HG03460 (cell line): ENCODE measurements around the gene FAM53A.
"Not testable (repeated sequence)": the region's sequence is repeated elsewhere in the genome, so short reads cannot be mapped to it uniquely, and the experiment has no call there.

ENCODE experiments used
- ATAC-seq: cut with Tn5 transposase; IDR thresholded peaks from one replicate; pipeline ENCODE4 v1.9.1; 2021; ENCODE audit not compliant: unreplicated experiment

FAM53A gene

DNA sequence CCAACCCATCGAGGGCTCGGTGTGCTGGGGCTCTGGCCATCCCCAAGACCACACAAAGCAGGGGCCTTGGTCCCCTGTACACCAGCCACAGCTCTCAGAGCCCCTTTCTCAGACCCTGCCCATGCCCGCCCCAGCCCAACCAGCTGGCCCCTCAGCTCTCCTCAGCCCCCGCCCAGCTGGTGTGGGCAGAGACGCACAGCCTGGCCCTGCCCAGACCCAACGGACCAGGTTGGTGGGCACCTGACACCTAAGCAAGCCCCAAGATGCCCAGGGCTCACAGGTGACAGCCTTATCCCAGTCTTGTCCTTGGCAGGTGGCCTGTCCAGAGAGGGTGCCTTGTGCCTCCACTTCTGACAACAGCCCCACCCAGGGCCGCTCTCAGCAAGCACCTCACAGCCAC is 42.4 kb downstream of the FAM53A start:
- no peak for ATAC-seq

DNA sequence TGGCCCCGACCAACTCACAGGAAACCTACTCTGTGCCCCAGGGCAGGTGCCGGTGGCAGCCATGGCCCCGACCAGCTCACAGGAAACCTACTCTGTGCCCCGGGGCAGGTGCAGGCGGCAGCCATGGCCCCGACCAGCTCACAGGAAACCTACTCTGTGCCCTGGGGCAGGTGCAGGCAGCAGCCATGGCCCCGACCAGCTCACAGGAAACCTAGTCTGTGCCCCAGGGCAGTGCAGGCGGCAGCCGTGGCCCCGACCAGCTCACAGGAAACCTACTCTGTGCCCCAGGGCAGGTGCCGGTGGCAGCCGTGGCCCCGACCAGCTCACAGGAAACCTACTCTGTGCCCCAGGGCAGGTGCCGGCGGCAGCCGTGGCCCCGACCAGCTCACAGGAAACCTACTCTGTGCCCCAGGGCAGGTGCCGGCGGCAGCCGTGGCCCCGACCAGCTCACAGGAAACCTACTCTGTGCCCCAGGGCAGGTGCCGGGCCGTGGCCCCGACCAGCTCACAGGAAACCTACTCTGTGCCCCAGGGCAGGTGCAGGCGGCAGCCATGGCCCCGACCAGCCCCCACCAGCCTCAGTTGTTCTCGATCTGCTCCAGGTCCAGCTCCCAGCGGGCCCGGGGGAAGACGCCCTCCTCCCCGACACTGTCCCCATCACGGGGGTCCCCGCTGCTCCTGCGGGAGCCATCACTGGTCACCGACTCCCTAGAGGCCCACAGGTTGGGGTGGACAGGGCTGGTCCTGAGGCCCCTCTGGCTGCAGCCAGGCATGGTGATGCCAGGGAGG is 43.2 kb downstream of the FAM53A start:
- ATAC-seq = not testable (repeated sequence)

GRCh38 chr4:1640190-1640589 is 43.9 kb downstream of the FAM53A start:
- no peak for ATAC-seq

DNA sequence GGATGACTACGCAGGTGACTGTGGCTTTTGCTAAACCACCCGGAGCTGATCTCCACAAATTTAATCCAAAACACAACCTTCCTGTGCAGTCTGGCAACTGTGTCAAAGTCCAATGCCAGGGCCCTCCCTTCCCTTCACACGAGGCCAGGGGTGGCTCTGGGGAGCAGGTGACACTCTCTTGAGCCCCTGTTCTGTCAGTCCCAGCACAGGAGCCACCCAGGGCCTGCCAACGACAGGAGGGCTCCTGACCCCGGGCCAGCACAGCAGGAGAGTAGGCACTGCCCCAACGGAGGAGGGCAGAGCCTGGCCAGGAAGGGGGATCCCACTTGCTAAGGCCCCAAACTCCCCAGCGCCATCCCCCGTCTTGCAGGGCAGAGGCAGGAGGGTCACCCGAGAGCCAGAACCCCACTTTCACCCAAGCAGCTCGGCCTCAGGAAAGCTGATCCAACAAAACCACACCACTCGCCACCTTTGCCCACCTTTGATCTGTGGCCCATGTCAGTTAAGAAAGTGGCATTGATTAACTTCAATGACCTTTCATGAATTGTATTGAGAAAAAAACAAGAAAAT is 44.7 kb downstream of the FAM53A start:
- ATAC-seq = no peak

GRCh38 chr4:1638873-1639272 is 45.2 kb downstream of the FAM53A start:
- ATAC-seq = no peak

DNA sequence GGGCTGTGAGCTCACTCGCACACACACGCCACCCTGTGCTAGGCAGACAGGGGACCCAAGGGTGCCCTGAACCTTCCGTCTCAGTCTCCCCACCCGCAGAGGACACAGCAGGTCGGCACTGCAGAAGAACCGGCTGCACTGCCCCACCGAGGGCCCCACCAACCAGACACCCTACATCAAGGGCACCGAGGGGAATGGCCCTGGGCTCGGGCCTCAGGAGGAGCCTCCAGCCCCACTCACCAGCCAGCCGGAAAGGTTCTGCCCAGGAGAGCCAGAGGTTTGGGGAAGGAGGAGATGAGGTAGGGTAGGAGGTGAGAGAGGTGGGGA is 45.9 kb downstream of the FAM53A start:
- no peak for ATAC-seq

- ATAC-seq = no peak
Observed at GRCh38 chr4:1637580-1638271, 46.4 kb downstream of the FAM53A start.

DNA sequence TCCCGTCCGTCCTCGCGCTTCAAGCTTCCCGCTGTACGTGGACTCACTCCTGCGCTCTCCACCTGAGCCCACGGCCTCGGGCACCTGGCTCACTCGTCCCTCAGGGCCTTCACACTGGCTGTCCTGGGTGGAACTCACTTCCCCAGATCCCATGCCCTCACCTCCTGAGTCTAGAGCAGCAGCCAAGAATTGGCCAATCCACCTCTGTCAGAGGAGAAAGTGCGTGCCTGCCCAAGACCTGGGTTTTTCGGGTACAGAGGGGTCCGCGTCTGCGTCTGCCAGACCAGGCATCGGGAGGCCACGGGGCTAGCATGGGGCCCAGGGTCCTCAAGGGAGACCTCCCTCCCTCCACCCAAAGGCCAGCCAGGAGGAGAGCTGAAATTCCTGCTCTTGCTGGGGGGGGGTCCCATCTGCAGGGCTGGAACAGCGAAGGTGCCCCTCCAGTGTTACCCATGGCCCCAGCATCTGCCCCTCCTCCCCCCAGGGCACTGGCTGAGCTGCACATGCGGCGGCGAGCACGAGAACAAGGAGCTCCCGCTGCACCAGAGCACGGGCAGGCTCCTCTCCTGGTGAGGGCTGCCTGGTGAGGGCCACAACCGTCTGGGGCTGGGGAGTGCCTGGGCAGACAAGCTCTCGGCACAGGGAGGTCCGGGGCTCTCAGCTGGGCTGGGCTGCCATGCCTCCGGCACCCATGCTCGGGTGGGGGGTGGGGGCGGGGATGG is 47.5 kb downstream of the FAM53A start:
- ATAC-seq = no peak

GRCh38 chr4:1635464-1635863 is 48.6 kb downstream of the FAM53A start:
- ATAC-seq = no peak

DNA sequence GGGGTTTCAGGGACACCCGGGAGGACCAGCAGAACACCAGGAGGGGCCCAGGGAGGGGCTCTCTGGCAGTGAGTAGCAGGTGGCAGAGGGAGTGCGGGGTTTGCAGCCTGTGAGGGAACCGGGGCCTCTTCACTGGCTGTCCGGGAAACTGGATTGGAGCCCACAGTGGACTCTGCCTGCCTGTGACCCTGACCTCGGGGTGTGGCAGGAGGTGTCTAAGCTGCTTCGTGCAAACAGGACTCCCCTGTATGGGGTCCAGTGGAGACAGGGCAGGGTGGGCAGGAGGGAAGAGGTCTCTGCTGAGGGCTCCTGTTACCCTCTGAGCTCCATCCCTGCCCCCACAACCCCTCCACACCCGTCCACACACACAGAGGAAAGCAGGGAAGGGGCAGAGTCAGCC is 50.1 kb downstream of the FAM53A start:
- ATAC-seq = no peak

GRCh38 chr4:1632109-1633104 is 51.7 kb downstream of the FAM53A start:
- no peak for ATAC-seq

DNA sequence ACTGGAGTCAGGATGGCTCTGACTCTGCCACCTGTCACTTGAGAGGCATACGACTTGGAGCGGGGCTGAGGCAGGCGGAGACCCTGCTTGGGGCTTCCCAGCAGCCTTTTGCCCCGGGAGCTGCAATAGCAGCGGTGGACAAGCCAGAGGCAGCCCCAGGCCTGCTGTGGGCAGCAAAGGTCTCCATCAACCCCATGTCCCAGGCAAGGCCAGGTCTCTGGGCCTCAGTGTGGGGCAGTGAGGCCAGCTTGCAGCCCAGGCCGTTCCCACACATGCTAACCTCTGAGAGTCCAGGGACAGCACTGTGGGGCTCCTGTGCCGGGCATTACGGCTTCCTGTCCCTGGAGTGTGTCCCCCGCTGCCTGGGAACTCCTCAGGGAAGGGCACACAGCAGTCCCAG is 53.0 kb downstream of the FAM53A start:
- no peak for ATAC-seq

DNA sequence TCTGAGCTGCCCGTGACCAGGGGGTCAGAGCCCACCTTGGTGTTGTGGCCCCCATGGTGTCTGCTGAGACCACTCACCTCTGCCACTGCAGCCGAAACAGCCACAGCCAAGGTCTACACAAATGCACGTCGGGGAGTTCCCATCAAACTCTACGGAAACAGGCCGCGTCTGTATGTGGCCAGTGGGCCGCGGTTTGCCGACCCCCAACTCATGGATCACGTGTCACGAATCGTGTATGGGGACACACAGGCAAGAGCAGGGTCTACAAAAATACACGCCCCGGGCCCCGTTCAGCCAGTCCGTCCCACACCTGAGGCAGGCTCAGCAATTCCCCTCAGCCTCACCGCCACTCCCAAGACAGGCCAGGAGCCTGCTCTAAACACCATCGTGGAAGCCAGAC is 53.8 kb downstream of the FAM53A start:
- ATAC-seq = no peak

DNA sequence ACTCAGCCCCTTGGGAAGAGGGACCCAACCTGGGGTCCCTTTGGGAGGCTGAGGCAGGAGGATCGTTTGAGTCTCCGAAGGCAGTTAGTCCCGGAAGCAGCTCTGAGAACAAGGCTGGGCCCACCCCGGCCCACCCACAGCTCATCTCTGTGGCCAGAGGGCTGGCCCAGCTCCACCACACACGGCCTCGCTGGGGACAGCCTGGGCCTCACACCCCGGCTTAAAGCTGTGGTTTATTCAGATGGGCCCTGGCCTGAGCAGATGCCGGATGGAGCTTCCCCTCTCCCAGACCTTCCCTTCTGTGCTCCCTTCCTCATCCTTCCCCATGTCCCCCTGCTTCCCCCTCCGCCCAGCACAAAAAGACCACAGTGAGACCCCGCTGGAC is 54.4 kb downstream of the FAM53A start:
- no peak for ATAC-seq

GRCh38 chr4:1628892-1629698 is 55.0 kb downstream of the FAM53A start:
- ATAC-seq = no peak

DNA sequence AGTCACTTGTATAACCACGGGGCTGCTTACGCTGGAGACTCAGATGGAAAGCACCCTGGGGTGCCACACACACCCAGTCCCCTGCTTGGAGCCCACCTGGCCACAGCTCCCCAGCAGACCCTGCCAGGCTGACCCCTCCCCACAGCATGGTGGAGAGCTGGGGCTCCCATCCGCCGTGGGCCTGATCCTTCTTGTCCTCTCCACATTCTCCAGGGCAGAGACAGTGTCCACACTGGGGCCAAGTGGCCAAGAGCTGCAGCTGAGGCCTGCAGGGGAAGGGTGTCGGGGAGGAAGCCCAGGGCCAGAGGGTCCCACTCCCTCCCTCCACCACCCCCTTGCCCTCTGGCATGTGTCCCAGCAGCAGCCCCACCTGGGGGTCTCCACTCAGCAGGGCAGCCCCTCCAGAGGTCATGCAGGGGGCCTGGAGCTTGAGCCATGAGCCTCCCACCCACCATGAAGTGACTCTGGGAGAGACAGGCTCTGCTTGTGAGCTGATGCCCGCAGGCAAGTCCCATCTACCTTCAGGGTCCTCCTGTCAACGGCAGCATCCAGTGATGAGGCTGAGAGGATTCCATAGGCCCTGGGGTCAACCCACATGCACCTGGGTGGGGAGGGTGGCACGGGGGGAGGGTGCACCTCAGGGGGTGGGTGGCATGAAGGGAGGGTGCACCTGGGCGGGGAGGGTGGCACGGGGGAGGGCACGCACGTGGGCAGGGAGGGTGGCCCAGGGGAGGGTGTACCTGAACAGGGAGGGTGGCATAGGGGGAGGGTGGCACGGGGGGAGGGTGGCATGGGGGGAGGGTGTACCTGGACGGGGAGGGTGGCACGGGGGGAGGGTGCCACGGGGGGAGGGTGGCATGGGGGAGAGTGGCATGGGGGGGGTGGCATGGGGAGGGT is 56.4 kb downstream of the FAM53A start:
- ATAC-seq = no peak

DNA sequence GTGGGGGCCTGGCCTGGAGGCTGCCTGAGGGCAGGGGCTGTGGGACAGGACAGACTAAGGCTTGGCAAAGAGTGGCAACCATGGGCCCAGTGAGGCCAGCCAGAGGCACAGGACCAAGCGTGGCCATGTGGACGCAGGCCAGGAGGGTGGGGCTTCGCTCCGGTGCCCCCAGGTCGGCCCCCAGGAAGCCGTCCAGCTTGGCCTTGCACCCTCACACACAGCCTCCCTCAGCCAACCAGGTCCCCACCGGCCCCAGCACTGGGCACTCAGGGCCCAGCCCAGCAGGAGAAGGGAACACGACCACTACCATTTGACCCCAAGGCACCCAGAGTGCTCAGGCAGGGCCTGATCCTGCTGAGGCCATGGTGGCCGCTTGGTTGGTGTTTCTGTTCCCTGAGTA is 57.2 kb downstream of the FAM53A start:
- no peak for ATAC-seq

DNA sequence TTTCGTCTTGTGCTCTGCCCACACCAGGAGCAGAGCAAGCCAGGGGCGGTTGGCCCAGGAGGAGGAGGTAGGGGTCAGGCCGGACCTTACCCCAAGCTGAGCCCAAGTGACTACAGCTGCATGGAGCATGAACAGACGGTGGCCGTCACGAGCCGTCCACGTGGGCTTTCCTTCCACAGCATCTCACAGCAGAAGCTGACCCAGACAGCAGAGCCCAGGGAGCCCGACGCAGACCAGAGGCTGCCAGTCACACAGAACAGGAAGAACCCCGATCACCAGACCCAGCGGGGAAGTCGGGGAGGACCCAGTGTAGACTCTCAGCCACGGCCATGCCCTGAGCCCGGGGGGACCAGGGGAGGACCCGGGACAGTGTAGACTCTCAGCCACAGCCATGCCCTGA is 58.0 kb downstream of the FAM53A start:
- ATAC-seq = no peak
